Adrenal gland (tissue), 12 donors: Measurements from ENCODE around the gene TNXB. TPM values are rescaled to one million over a fixed set of nuclear protein-coding genes. Genes with fewer than 3 reads are reported as not detected.

ENCODE experiments used
- DNase-seq, 7 donors: peaks; one replicate each; pipeline ENCODE4 v3.0.0-alpha.2; 2019 to 2020
- H3K27ac ChIP-seq, 5 donors: fragments of 200-600 bp; sonication (generic) in 4 of 5; 1 replicate in 3 of 5; 2 replicates in 2 of 5; pipeline versions ENCODE4 v1.5.1 to v1.8.0; 2016 to 2020; ENCODE audit warnings: mild to moderate bottlenecking in 1 of 5
- H3K27me3 ChIP-seq: fragments of 200-600 bp; 2 replicates; pipeline ENCODE4 v1.8.0; 2021
- H3K36me3 ChIP-seq, 2 donors: fragments of 200-600 bp; replicated peaks in 1 of 2; 1 replicate in 1 of 2; 2 replicates in 1 of 2; pipeline versions ENCODE4 v1.5.1 to v1.8.0; 2018 to 2022
- H3K4me1 ChIP-seq, 2 donors: fragments of 200-600 bp; replicated peaks in 1 of 2; 1 replicate in 1 of 2; 2 replicates in 1 of 2; pipeline versions ENCODE4 v1.5.1 to v1.8.0; 2018 to 2021
- H3K4me3 ChIP-seq, 4 donors: fragments of 200-600 bp; sonication (generic) in 3 of 4; one replicate each; pipeline ENCODE4 v1.5.1; 2016 to 2018
- H3K9me3 ChIP-seq, 3 donors: fragments of 200-600 bp; sonication (generic) in 1 of 3; replicated peaks in 1 of 3; 1 replicate in 2 of 3; 2 replicates in 1 of 3; pipeline versions ENCODE4 v1.5.1 to v1.8.0; 2016 to 2021
- CTCF ChIP-seq, 6 experiments: fragments of 450-650 bp in 4 of 6; fragments of 200-600 bp in 2 of 6; sonication (generic) in 1 of 6; IDR thresholded peaks; 1 replicate in 5 of 6; 2 replicates in 1 of 6; pipeline versions ENCODE4 v1.5.1 to v1.8.0; 2016 to 2021; ENCODE audit warnings: antibody characterized with exemption in 6 of 6, mild to moderate bottlenecking in 2 of 6, moderate library complexity in 1 of 6
- POLR2A ChIP-seq, 2 donors: fragments of 450-650 bp; IDR thresholded peaks; one replicate each; pipeline ENCODE4 v1.6.1; 2017; ENCODE audit warnings: antibody characterized with exemption in 2 of 2, mild to moderate bottlenecking in 2 of 2, moderate library complexity in 1 of 2
- WGBS, 4 donors: extraction: QIAGEN DNeasy Blood & Tissue Kit in 2 of 4; methylation state at CpG; one replicate each; pipeline versions ENCODE4 v1.1.5 to v1.1.7; 2013 to 2017; 5-methylcytosine and 5-hydroxymethylcytosine counted together
- intact Hi-C, 2 donors: fragments of 100-400 bp; cut with DNase I; formaldehyde crosslinking; loops; one replicate each; pipeline versions ENCODE4 v1.14.1 to v1.15.0; 2022 to 2023
- polyA plus RNA-seq, 3 donors: library from polyadenylated mRNA; stranded (reverse); fragments of 200-250 nt in 2 of 3; fragments of 350-450 nt in 1 of 3; fragmentation: Illumina TruSeq in 1 of 3; extraction: RNeasy Lipid Tissue Mini Kit (QIAGEN cat#74804) in 1 of 3; gene quantifications; one replicate each; pipeline ENCODE4 v1.2.3, GENCODE V29; 2013 to 2014
- total RNA-seq, 9 donors: library from RNA; depleted of rRNA in 4 of 9; stranded (reverse); fragments of >200 nt in 4 of 9; fragments of 120-200 nt in 1 of 9; fragmentation: NEBNext Ultra II Directional in 1 of 9; extraction: Animal tissue kit (Norgen Biotek cat#: 25700) in 1 of 9; gene quantifications; one replicate each; pipeline versions ENCODE4 v1.1.0 to v1.2.4, GENCODE V29; 2013 to 2023
- donor health status: healthy with polysubstance abuse.
- donor health status: Bipolar disorder and iron deficiency.
- donor health status: DM: yes; HTN: yes; CAD: no.
- donor health status: DM: no; HTN: no; CAD: no.
- donor health status: DM: no; HTN: no; CAD: no.
- donor health status: DM: yes; HTN: yes; CAD: no.

TNXB gene
- total and polyA plus RNA-seq, 12 donors, result 19.6 to 506 (median 213) TPM

- no peaks in the 10 kb centered on the region for H3K36me3 ChIP-seq
- H3K4me3 ChIP-seq, result no peak overlapping the region
- no peak for DNase-seq
- intact Hi-C loops, result no loop called here
- no peaks in the 10 kb centered on the region for H3K27me3 ChIP-seq
- TF ChIP-seq POLR2A (IDR thresholded peaks at IDR 0.05), result no peak
- no peak for TF ChIP-seq CTCF (IDR thresholded peaks at IDR 0.05)
- no peaks in the 10 kb centered on the region for H3K9me3 ChIP-seq
- H3K4me1 ChIP-seq, result no peaks in the 10 kb centered on the region
- H3K27ac ChIP-seq, result no peak overlapping the region
- WGBS, 4 donors, result 89 to 93% (median 92%) methylated on average over 13 to 14 of the region's 14 CpGs
These were observed 44.4 kb downstream of the TNXB start for GRCh38 chr6:32064706-32065105.

- no peaks in the 10 kb centered on the region for H3K4me1 ChIP-seq
- H3K27me3 ChIP-seq, result no peaks in the 10 kb centered on the region
- DNase-seq, result no peak
- intact Hi-C loops, result no loop called here
- WGBS, 4 donors, result 87 to 92% (median 89%) methylated on average over 16 to 27 of the region's 28 CpGs
- H3K36me3 ChIP-seq, result no peaks in the 10 kb centered on the region
- H3K27ac ChIP-seq, result no peak overlapping the region
- no peak overlapping the region for H3K4me3 ChIP-seq
- no peak for TF ChIP-seq POLR2A (IDR thresholded peaks at IDR 0.05)
- no peak for TF ChIP-seq CTCF (IDR thresholded peaks at IDR 0.05)
- no peaks in the 10 kb centered on the region for H3K9me3 ChIP-seq
These were observed 48.0 kb downstream of the TNXB start for GRCh38 chr6:32060966-32061655.

- WGBS, 4 donors, result 50 to 77% (median 74%) methylated on average over 9 to 11 of the region's 11 CpGs
- no peak overlapping the region for H3K4me3 ChIP-seq
- H3K36me3 ChIP-seq, result no peaks in the 10 kb centered on the region
- H3K9me3 ChIP-seq, result no peaks in the 10 kb centered on the region
- peak overlapping the region in 1 of 5 donors; percentile 71 for H3K27ac ChIP-seq
- no peak for TF ChIP-seq POLR2A (IDR thresholded peaks at IDR 0.05)
- TF ChIP-seq CTCF (IDR thresholded peaks at IDR 0.05), result no peak
- no peak for DNase-seq
- no peaks in the 10 kb centered on the region for H3K4me1 ChIP-seq
- H3K27me3 ChIP-seq, result no peaks in the 10 kb centered on the region
- intact Hi-C loops, result loop anchor here in 1 of 2 donors (10.0 kb wide), 1 partner anchor 56 kb away; no protein-coding TSS in a partner anchor
These were observed 50.6 kb downstream of the TNXB start for GRCh38 chr6:32058511-32058963.

GRCh38 chr6:32057966-32058365 is 51.2 kb downstream of the TNXB start:
- Histone ChIP-seq H3K4me1 (no peaks in the 10 kb centered on the region), H3K36me3 (no peaks in the 10 kb centered on the region), H3K27me3 (no peaks in the 10 kb centered on the region), H3K9me3 (no peaks in the 10 kb centered on the region), H3K4me3 (no peak overlapping the region), H3K27ac (peak overlapping the region in 1 of 5 donors; percentile 71)
- DNase-seq, result no peak
- TF ChIP-seq POLR2A (IDR thresholded peaks at IDR 0.05) (no peak), CTCF (IDR thresholded peaks at IDR 0.05) (no peak)
- 75 to 84% (median 79%) methylated on average over 13 to 17 of the region's 17 CpGs for WGBS, 4 donors
- intact Hi-C loops, result loop anchor here in 1 of 2 donors (10.0 kb wide), 1 partner anchor 57 kb away; no protein-coding TSS in a partner anchor
